HepG2 (cell line): Measurements from ENCODE around the gene KIAA1217. TPM values are rescaled to one million over a fixed set of nuclear protein-coding genes. Genes with fewer than 3 reads are reported as not detected.

ENCODE experiments used
- ATAC-seq: fragments of 200-7000 bp; cut with Tn5 transposase; 3 replicates; pipeline ENCODE4 v1.9.1; 2020; ENCODE audit warnings: mild to moderate bottlenecking, moderate library complexity
- BruUV-seq: library from RNA; stranded (reverse); fragments of 400-500 nt; replicated peaks from 2 replicates; lab custom pipeline; 2021; lab: Mats Ljungman, UMichigan
- CTCF ChIA-PET: fragments of 300-600 bp; formaldehyde crosslinking; extraction: SDS; loops from one replicate; lab custom pipeline; 2021; ENCODE audit warnings: low total read pairs, inconsistent platforms, low intra/inter-chr PET ratio; lab: Yijun Ruan, JAX
- POLR2A ChIA-PET: fragments of 350-600 bp; sonication (Branson Sonifier 250); formaldehyde crosslinking; loops from one replicate; lab custom pipeline; 2020; ENCODE audit warnings: antibody characterized with exemption, inconsistent platforms; lab: Yijun Ruan, JAX
- DNase-seq: peaks from one replicate; pipeline ENCODE4 v3.0.0-alpha.2; 2015; ENCODE audit warnings: low spot score
- FAIRE-seq: peaks from 3 replicates; lab custom pipeline; 2011; peaks lifted over from hg19 to GRCh38; lab: Jason Lieb, UNC
- H2AFZ ChIP-seq: one replicate; pipeline ENCODE4 v1.6.1; 2011; ENCODE audit warnings: low read length, inconsistent platforms
- H3K27ac ChIP-seq: fragments of 300-600 bp; 3 replicates; pipeline ENCODE4 v1.8.0; 2011; ENCODE audit warnings: mixed run types, mild to moderate bottlenecking, mixed read lengths, low read length, inconsistent platforms; ENCODE audit not compliant: insufficient read depth; ENCODE audit errors: extremely low read length
- H3K27me3 ChIP-seq, 2 experiments: fragments of 200-600 bp in 1 of 2; 2 replicates in 1 of 2; 3 replicates in 1 of 2; pipeline versions ENCODE4 v1.6.0 to v1.8.0; 2011; ENCODE audit warnings: low read length in 2 of 2, mild to moderate bottlenecking in 2 of 2, moderate library complexity in 2 of 2, inconsistent platforms in 1 of 2; ENCODE audit not compliant: insufficient read depth in 2 of 2, control insufficient read depth in 1 of 2
- H3K36me3 ChIP-seq, 2 experiments: fragments of 200-600 bp in 1 of 2; replicated peaks in 1 of 2; 2 replicates in 1 of 2; 3 replicates in 1 of 2; pipeline versions ENCODE4 v1.5.1 to v1.8.0; 2011; ENCODE audit warnings: low read length in 2 of 2, inconsistent platforms in 1 of 2; ENCODE audit not compliant: insufficient read depth in 2 of 2, control insufficient read depth in 1 of 2
- H3K4me1 ChIP-seq: 2 replicates; pipeline ENCODE4 v1.5.1; 2012; ENCODE audit warnings: low read length, inconsistent platforms; ENCODE audit not compliant: insufficient read depth
- H3K4me2 ChIP-seq: 2 replicates; pipeline ENCODE4 v1.6.0; 2011; ENCODE audit warnings: low read depth, low read length, inconsistent platforms
- H3K4me3 ChIP-seq, 3 experiments: fragments of 200-600 bp in 1 of 3; sonication (generic), shearing (Covaris generic) in 1 of 3; replicated peaks in 1 of 3; 2 replicates each; pipeline ENCODE4 v1.5.1; 2011 to 2016; ENCODE audit warnings: low read length in 3 of 3, inconsistent platforms in 2 of 3, low read depth in 2 of 3, mild to moderate bottlenecking in 2 of 3, control low read depth in 1 of 3, mixed read lengths in 1 of 3; ENCODE audit not compliant: insufficient read depth in 1 of 3
- H3K79me2 ChIP-seq: one replicate; pipeline ENCODE4 v1.6.1; 2011; ENCODE audit warnings: low read length, inconsistent platforms; ENCODE audit not compliant: insufficient read depth
- H3K9ac ChIP-seq: 2 replicates; pipeline ENCODE4 v1.6.0; 2011; ENCODE audit warnings: mild to moderate bottlenecking, low read depth, low read length, inconsistent platforms; ENCODE audit not compliant: insufficient read depth
- H3K9me3 ChIP-seq: 2 replicates; pipeline ENCODE4 v1.5.1; 2012; ENCODE audit warnings: mild to moderate bottlenecking, low read length
- H4K20me1 ChIP-seq: 2 replicates; pipeline ENCODE4 v1.6.0; 2011; ENCODE audit warnings: inconsistent platforms, mild to moderate bottlenecking, low read length, moderate library complexity; ENCODE audit not compliant: insufficient read depth
- ATF7 ChIP-seq, 2 experiments: fragments of 450-650 bp in 1 of 2; sonication (generic) in 1 of 2; formaldehyde crosslinking in 1 of 2; IDR thresholded peaks; 2 replicates each; pipeline versions ENCODE4 v1.4.0 to v1.6.1; 2016 to 2020; ENCODE audit warnings: antibody characterized with exemption in 1 of 2, mild to moderate bottlenecking in 1 of 2, missing genetic modification reagents in 1 of 2
- CREB1 ChIP-seq, 2 experiments: fragments of 450-650 bp in 1 of 2; IDR thresholded peaks; 2 replicates each; pipeline ENCODE4 v1.6.1; 2016 to 2017; ENCODE audit warnings: control low read depth in 1 of 2, mild to moderate bottlenecking in 1 of 2, missing compliant biosample characterization in 1 of 2, missing genetic modification characterization in 1 of 2
- MAZ ChIP-seq, 2 experiments: sonication (generic) in 1 of 2; formaldehyde crosslinking in 1 of 2; IDR thresholded peaks; 2 replicates each; pipeline versions ENCODE4 v1.5.0 to v1.6.1; 2012 to 2020; ENCODE audit warnings: low read depth in 2 of 2, mild to moderate bottlenecking in 2 of 2, borderline replicate concordance in 1 of 2, improper control_type of control experiment in 1 of 2, low read length in 1 of 2, missing genetic modification reagents in 1 of 2, moderate library complexity in 1 of 2
- RFX3 ChIP-seq: IDR thresholded peaks from 2 replicates; pipeline ENCODE4 v1.6.1; 2016; ENCODE audit warnings: missing biosample characterization, missing genetic modification reagents
- SALL1 ChIP-seq: sonication (generic); formaldehyde crosslinking; IDR thresholded peaks from 2 replicates; pipeline ENCODE4 v1.8.0; 2022; ENCODE audit warnings: mild to moderate bottlenecking, missing genetic modification reagents
- SP1 ChIP-seq, 2 experiments: fragments of 450-650 bp in 1 of 2; sonication (generic) in 1 of 2; formaldehyde crosslinking in 1 of 2; IDR thresholded peaks; 2 replicates each; pipeline versions ENCODE4 v1.4.0 to v1.6.1; 2016 to 2020; ENCODE audit warnings: missing genetic modification reagents in 1 of 2
- TOE1 ChIP-seq: sonication (generic); formaldehyde crosslinking; IDR thresholded peaks from 2 replicates; pipeline ENCODE4 v1.4.0; 2020; ENCODE audit warnings: mild to moderate bottlenecking, missing genetic modification reagents
- ZBTB7B ChIP-seq: sonication (generic); formaldehyde crosslinking; IDR thresholded peaks from 2 replicates; pipeline ENCODE4 v1.4.0; 2020; ENCODE audit warnings: missing genetic modification reagents
- ZNF232 ChIP-seq: sonication (generic); formaldehyde crosslinking; IDR thresholded peaks from 2 replicates; pipeline ENCODE4 v1.4.0; 2020; ENCODE audit warnings: missing genetic modification reagents, borderline replicate concordance
- ZNF512B ChIP-seq: sonication (generic); formaldehyde crosslinking; IDR thresholded peaks from 2 replicates; pipeline ENCODE4 v1.5.1; 2020; ENCODE audit warnings: missing genetic modification reagents, mild to moderate bottlenecking, borderline replicate concordance
- ZNF746 ChIP-seq: sonication (generic); formaldehyde crosslinking; IDR thresholded peaks from 2 replicates; pipeline ENCODE4 v1.8.0; 2022; ENCODE audit warnings: mild to moderate bottlenecking, missing genetic modification reagents
- WGBS: methylation state at CpG from one replicate; pipeline ENCODE4 v1.1.6; 2017; ENCODE audit warnings: low lambda C conversion rate; 5-methylcytosine and 5-hydroxymethylcytosine counted together
- in situ Hi-C: cut with HindIII; loops from 2 replicates; pipeline ENCODE4 v1.10.0; 2017; ENCODE audit warnings: low pct_unique_long_range_greater_than_20kb; ENCODE audit not compliant: extremely low pct_ligation_motif_present
- intact Hi-C: fragments of 100-400 bp; cut with micrococcal nuclease; formaldehyde crosslinking; loops from one replicate; pipeline ENCODE4 v1.10.0; 2022; ENCODE audit not compliant: unreplicated experiment
- polyA plus RNA-seq, 8 experiments: library from polyadenylated mRNA; depleted of rRNA in 3 of 8; stranded (reverse) in 7 of 8; unstranded in 1 of 8; fragments of >200 nt; fragmentation: Illumina TruSeq in 4 of 8; extraction: Trizol in 4 of 8; gene quantifications; 2 replicates each; pipeline versions ENCODE4 v1.2.1 to v1.2.3, GENCODE V29; 2011 to 2016; ENCODE audit warnings: low read depth in 4 of 8, missing spikeins in 1 of 8, mixed read lengths in 1 of 8; ENCODE audit not compliant: insufficient read depth in 1 of 8
- total RNA-seq, 5 experiments: library from RNA; depleted of rRNA; stranded (reverse); fragments of >200 nt; fragmentation: Illumina TruSeq; extraction: Trizol; gene quantifications; 2 replicates each; pipeline ENCODE4 v1.2.3, GENCODE V29; 2016; ENCODE audit warnings: low read depth in 1 of 5
- TF ChIP-seq, protein P1 (sequence below): sonication (generic); formaldehyde crosslinking; IDR thresholded peaks from 2 replicates; pipeline ENCODE4 v1.5.1; 2020; ENCODE audit warnings: missing genetic modification reagents, mild to moderate bottlenecking, borderline replicate concordance
- TF ChIP-seq, protein P2 (sequence below): sonication (generic); formaldehyde crosslinking; IDR thresholded peaks from 2 replicates; pipeline ENCODE4 v1.4.0; 2020; ENCODE audit warnings: mild to moderate bottlenecking, low read depth, missing genetic modification reagents
- TF ChIP-seq, protein P3 (sequence below): sonication (generic); formaldehyde crosslinking; IDR thresholded peaks from 2 replicates; pipeline ENCODE4 v1.4.0; 2020; ENCODE audit warnings: missing genetic modification reagents

The KIAA1217 gene
- total and polyA plus RNA-seq, 2 of the 13 experiments (the other 11 are each of a cell fraction or from before 2014, with no cell fraction given), result 4.6 to 10.9 TPM

DNA sequence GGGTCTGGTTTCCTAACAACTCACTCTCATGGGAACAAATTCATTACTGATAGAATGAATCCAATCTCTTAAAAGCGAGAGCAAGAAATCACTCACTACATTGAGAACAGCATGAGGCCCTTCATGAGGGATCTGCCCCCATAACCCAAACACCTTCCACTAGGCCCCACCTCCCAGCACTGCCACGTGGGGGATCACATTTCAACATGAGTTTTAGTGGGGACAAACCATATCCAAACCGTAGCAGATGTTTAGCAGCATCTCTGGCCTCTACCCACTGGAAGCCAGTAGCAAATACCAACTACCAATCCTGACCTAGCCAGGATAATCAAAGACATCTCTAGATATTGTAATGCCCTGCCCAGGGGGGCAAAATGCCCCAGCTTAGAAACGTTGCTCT, 270.9 kb downstream of the KIAA1217 start:
- Histone ChIP-seq H3K79me2 (no peaks in the 10 kb centered on the region), H3K36me3 (peaks cover 1 to 7% of the 10 kb centered on the region in 2 experiments; a peak in 2 of 5 replicates), H2AFZ (no peak overlapping the region), H3K9me3 (no peaks in the 10 kb centered on the region), H3K27ac (no peak overlapping the region), H3K9ac (no peak overlapping the region), H3K27me3 (no peaks in the 10 kb centered on the region), H3K4me1 (peaks cover under 1% of the 10 kb centered on the region; the same call in 1 of the 2 replicates), H3K4me2 (no peak overlapping the region), H3K4me3 (no peak overlapping the region), H4K20me1 (no peaks in the 10 kb centered on the region)
- in situ Hi-C loops (no loop called here), intact Hi-C loops (no loop called here)
- no peak for FAIRE-seq
- DNase-seq, result no peak
- ChIA-PET POLR2A (no interaction called here), CTCF (no interaction called here)
- BruUV-seq, result no TSS peak
- no peak for ATAC-seq
- 96% methylated on average over 4 of the region's 4 CpGs for WGBS
- TF ChIP-seq TOE1 (CRISPR knock-in tag) (no peak), SP1 (IDR thresholded peaks at IDR 0.05) (no peak), SP1 (CRISPR knock-in tag; IDR thresholded peaks at IDR 0.05) (no peak), ATF7 (IDR thresholded peaks at IDR 0.05) (no peak), ATF7 (CRISPR knock-in tag; IDR thresholded peaks at IDR 0.05) (no peak), SALL1 (no peak), CREB1 (IDR thresholded peaks at IDR 0.05) (no peak), CREB1 (CRISPR knock-in tag; IDR thresholded peaks at IDR 0.05) (no peak), ZNF232 (CRISPR knock-in tag) (no peak), MAZ (IDR thresholded peaks at IDR 0.05; ENCODE audit: borderline replicate concordance, low read depth, low read length) (no peak), MAZ (CRISPR knock-in tag; IDR thresholded peaks at IDR 0.05; ENCODE audit: low read depth) (no peak), ZNF746 (CRISPR knock-in tag) (no peak), RFX3 (CRISPR knock-in tag) (no peak), ZNF512B (no peak), ZBTB7B (CRISPR knock-in tag) (no peak)
- TF ChIP-seq, protein P1, sequence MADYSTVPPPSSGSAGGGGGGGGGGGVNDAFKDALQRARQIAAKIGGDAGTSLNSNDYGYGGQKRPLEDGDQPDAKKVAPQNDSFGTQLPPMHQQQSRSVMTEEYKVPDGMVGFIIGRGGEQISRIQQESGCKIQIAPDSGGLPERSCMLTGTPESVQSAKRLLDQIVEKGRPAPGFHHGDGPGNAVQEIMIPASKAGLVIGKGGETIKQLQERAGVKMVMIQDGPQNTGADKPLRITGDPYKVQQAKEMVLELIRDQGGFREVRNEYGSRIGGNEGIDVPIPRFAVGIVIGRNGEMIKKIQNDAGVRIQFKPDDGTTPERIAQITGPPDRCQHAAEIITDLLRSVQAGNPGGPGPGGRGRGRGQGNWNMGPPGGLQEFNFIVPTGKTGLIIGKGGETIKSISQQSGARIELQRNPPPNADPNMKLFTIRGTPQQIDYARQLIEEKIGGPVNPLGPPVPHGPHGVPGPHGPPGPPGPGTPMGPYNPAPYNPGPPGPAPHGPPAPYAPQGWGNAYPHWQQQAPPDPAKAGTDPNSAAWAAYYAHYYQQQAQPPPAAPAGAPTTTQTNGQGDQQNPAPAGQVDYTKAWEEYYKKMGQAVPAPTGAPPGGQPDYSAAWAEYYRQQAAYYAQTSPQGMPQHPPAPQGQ (CRISPR knock-in tag), result no peak
- TF ChIP-seq, protein P2, sequence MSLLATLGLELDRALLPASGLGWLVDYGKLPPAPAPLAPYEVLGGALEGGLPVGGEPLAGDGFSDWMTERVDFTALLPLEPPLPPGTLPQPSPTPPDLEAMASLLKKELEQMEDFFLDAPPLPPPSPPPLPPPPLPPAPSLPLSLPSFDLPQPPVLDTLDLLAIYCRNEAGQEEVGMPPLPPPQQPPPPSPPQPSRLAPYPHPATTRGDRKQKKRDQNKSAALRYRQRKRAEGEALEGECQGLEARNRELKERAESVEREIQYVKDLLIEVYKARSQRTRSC (CRISPR knock-in tag), result no peak
- TF ChIP-seq, protein P3, sequence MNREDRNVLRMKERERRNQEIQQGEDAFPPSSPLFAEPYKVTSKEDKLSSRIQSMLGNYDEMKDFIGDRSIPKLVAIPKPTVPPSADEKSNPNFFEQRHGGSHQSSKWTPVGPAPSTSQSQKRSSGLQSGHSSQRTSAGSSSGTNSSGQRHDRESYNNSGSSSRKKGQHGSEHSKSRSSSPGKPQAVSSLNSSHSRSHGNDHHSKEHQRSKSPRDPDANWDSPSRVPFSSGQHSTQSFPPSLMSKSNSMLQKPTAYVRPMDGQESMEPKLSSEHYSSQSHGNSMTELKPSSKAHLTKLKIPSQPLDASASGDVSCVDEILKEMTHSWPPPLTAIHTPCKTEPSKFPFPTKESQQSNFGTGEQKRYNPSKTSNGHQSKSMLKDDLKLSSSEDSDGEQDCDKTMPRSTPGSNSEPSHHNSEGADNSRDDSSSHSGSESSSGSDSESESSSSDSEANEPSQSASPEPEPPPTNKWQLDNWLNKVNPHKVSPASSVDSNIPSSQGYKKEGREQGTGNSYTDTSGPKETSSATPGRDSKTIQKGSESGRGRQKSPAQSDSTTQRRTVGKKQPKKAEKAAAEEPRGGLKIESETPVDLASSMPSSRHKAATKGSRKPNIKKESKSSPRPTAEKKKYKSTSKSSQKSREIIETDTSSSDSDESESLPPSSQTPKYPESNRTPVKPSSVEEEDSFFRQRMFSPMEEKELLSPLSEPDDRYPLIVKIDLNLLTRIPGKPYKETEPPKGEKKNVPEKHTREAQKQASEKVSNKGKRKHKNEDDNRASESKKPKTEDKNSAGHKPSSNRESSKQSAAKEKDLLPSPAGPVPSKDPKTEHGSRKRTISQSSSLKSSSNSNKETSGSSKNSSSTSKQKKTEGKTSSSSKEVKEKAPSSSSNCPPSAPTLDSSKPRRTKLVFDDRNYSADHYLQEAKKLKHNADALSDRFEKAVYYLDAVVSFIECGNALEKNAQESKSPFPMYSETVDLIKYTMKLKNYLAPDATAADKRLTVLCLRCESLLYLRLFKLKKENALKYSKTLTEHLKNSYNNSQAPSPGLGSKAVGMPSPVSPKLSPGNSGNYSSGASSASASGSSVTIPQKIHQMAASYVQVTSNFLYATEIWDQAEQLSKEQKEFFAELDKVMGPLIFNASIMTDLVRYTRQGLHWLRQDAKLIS, result no peak
